Skeletal muscle tissue (tissue), 4 donors: ENCODE results near the gene MINDY3. TPM values are rescaled to one million over a fixed set of nuclear protein-coding genes. Genes with fewer than 3 reads are reported as not detected.
"Not testable (repeated sequence)": the region's sequence is repeated elsewhere in the genome, so short reads cannot be mapped to it uniquely, and the experiment has no call there.

Experiments used
- H3K27ac ChIP-seq: one replicate; pipeline ENCODE4 v1.7.0; 2013; ENCODE audit warnings: mild to moderate bottlenecking, low read depth, low read length, inconsistent platforms
- H3K27me3 ChIP-seq, 3 donors: one replicate each; pipeline ENCODE4 v1.7.0; 2013; ENCODE audit warnings: low read length in 3 of 3; ENCODE audit not compliant: control insufficient read depth in 3 of 3, insufficient read depth in 3 of 3
- H3K36me3 ChIP-seq, 3 donors: one replicate each; pipeline ENCODE4 v1.7.0; 2013; ENCODE audit warnings: low read length in 3 of 3; ENCODE audit not compliant: control insufficient read depth in 3 of 3, insufficient read depth in 3 of 3
- H3K4me1 ChIP-seq, 3 donors: one replicate each; pipeline ENCODE4 v1.7.0; 2013; ENCODE audit warnings: low read length in 3 of 3, mild to moderate bottlenecking in 3 of 3; ENCODE audit not compliant: control insufficient read depth in 3 of 3, insufficient read depth in 3 of 3
- H3K4me3 ChIP-seq, 3 donors: one replicate each; pipeline ENCODE4 v1.7.0; 2013; ENCODE audit warnings: low read length in 3 of 3
- H3K9ac ChIP-seq, 3 donors: one replicate each; pipeline ENCODE4 v1.7.0; 2013; ENCODE audit warnings: low read length in 3 of 3, mild to moderate bottlenecking in 3 of 3, moderate library complexity in 2 of 3, low read depth in 1 of 3
- H3K9me3 ChIP-seq, 3 donors: one replicate each; pipeline ENCODE4 v1.7.0; 2013; ENCODE audit warnings: low read length in 3 of 3; ENCODE audit not compliant: control insufficient read depth in 3 of 3
- total RNA-seq: library from RNA; depleted of rRNA; stranded (reverse); fragments of >200 nt; gene quantifications from one replicate; pipeline ENCODE4 v1.2.3, GENCODE V29; 2014
- donor health status: Osteomylitis.

MINDY3 gene
- total RNA-seq, 1 donor from 2014 or later: 71.5 TPM

GRCh38 chr10:15859509-15859905 is 800 bp downstream of the MINDY3 start:
- Histone ChIP-seq H3K27me3 (peaks cover 0 to 1% (median 0%) of the 10 kb centered on the region in 3 donors), H3K4me3 (peak overlapping the region; percentile 90 to 97 (median 94)), H3K9me3 (no peaks in the 10 kb centered on the region), H3K27ac (peak overlapping the region; percentile 64), H3K4me1 (peaks cover 5 to 18% (median 18%) of the 10 kb centered on the region in 3 donors), H3K9ac (peak overlapping the region; percentile 88 to 90 (median 90)), H3K36me3 (no peaks in the 10 kb centered on the region)

GRCh38 chr10:15858861-15859281 is 1.4 kb downstream of the MINDY3 start:
- Histone ChIP-seq H3K4me3 (peak overlapping the region; percentile 90 to 97 (median 94)), H3K27ac (no peak overlapping the region), H3K36me3 (no peaks in the 10 kb centered on the region), H3K4me1 (peaks cover 5 to 18% (median 18%) of the 10 kb centered on the region in 3 donors), H3K9me3 (no peaks in the 10 kb centered on the region), H3K27me3 (no peaks in the 10 kb centered on the region), H3K9ac (peak overlapping the region in 1 of 3 donors; percentile 88)

GRCh38 chr10:15857107-15857575 is 3.2 kb downstream of the MINDY3 start:
- Histone ChIP-seq H3K27ac (no peak overlapping the region), H3K9ac (no peak overlapping the region), H3K4me3 (no peak overlapping the region), H3K36me3 (no peaks in the 10 kb centered on the region), H3K27me3 (no peaks in the 10 kb centered on the region), H3K4me1 (peaks cover 5 to 18% (median 18%) of the 10 kb centered on the region in 3 donors), H3K9me3 (no peaks in the 10 kb centered on the region)

- Histone ChIP-seq H3K27me3 (no peaks in the 10 kb centered on the region), H3K36me3 (no peaks in the 10 kb centered on the region), H3K9ac (no peak overlapping the region), H3K27ac (no peak overlapping the region), H3K9me3 (no peaks in the 10 kb centered on the region), H3K4me3 (no peak overlapping the region), H3K4me1 (peaks cover 5 to 18% (median 18%) of the 10 kb centered on the region in 3 donors)
Observed at GRCh38 chr10:15856328-15857015, 3.8 kb downstream of the MINDY3 start.

GRCh38 chr10:15853800-15854199 is 6.5 kb downstream of the MINDY3 start:
- Histone ChIP-seq H3K36me3 (no peaks in the 10 kb centered on the region), H3K9me3 (no peaks in the 10 kb centered on the region), H3K27me3 (no peaks in the 10 kb centered on the region), H3K9ac (no peak overlapping the region), H3K27ac (no peak overlapping the region), H3K4me3 (no peak overlapping the region), H3K4me1 (peaks cover under 1 to 5% (median 1%) of the 10 kb centered on the region in 3 donors)

- H3K4me1 ChIP-seq: no peaks in the 10 kb centered on the region
- no peaks in the 10 kb centered on the region for H3K9me3 ChIP-seq
- no peak overlapping the region for H3K4me3 ChIP-seq
- peaks cover 0 to 2% (median 0%) of the 10 kb centered on the region in 3 donors for H3K36me3 ChIP-seq
- no peak overlapping the region for H3K27ac ChIP-seq
- no peak overlapping the region for H3K9ac ChIP-seq
- H3K27me3 ChIP-seq: no peaks in the 10 kb centered on the region
Observed at GRCh38 chr10:15852111-15852557, 8.2 kb downstream of the MINDY3 start.

- H3K4me3 ChIP-seq, H3K36me3 ChIP-seq, H3K4me1 ChIP-seq: not testable (repeated sequence)
Observed at GRCh38 chr10:15850337-15850978, 9.8 kb downstream of the MINDY3 start.

GRCh38 chr10:15849316-15849715 is 11.0 kb downstream of the MINDY3 start:
- no peaks in the 10 kb centered on the region for H3K9me3 ChIP-seq
- H3K9ac ChIP-seq: no peak overlapping the region
- H3K27ac ChIP-seq: no peak overlapping the region
- no peaks in the 10 kb centered on the region for H3K4me1 ChIP-seq
- H3K4me3 ChIP-seq: no peak overlapping the region
- peaks cover 0 to 2% (median 0%) of the 10 kb centered on the region in 3 donors for H3K36me3 ChIP-seq
- no peaks in the 10 kb centered on the region for H3K27me3 ChIP-seq

More at GRCh38 chr10:15850337-15850978, 9.8 kb downstream of the MINDY3 start:
- H3K9ac ChIP-seq, H3K27me3 ChIP-seq, H3K9me3 ChIP-seq, H3K27ac ChIP-seq: not testable (repeated sequence)

- Histone ChIP-seq H3K4me1 (no peaks in the 10 kb centered on the region), H3K36me3 (peaks cover 0 to 2% (median 0%) of the 10 kb centered on the region in 3 donors), H3K4me3 (no peak overlapping the region), H3K9ac (no peak overlapping the region), H3K27me3 (no peaks in the 10 kb centered on the region), H3K9me3 (no peaks in the 10 kb centered on the region), H3K27ac (no peak overlapping the region)
Observed at GRCh38 chr10:15847481-15847880, 12.8 kb downstream of the MINDY3 start.

- no peak overlapping the region for H3K4me3 ChIP-seq
- no peaks in the 10 kb centered on the region for H3K9me3 ChIP-seq
- H3K4me1 ChIP-seq: no peaks in the 10 kb centered on the region
- no peaks in the 10 kb centered on the region for H3K27me3 ChIP-seq
- H3K36me3 ChIP-seq: peaks cover 0 to 2% (median 0%) of the 10 kb centered on the region in 3 donors
- no peak overlapping the region for H3K27ac ChIP-seq
- no peak overlapping the region for H3K9ac ChIP-seq
Observed at GRCh38 chr10:15844517-15844916, 15.8 kb downstream of the MINDY3 start.
